Psoas muscle (tissue), 8 donors: ENCODE measurements around the gene ARID4B. TPM values are rescaled to one million over a fixed set of nuclear protein-coding genes. Genes with fewer than 3 reads are reported as not detected.

ENCODE experiments used
- ATAC-seq, 4 donors: fragments of 200-7000 bp; cut with Tn5 transposase; one replicate each; pipeline ENCODE4 v1.9.1; 2020; ENCODE audit warnings: moderate library complexity in 3 of 4, mild to moderate bottlenecking in 2 of 4
- DNase-seq, 2 donors: peaks; one replicate each; pipeline ENCODE4 v3.0.0-alpha.2; 2020
- H3K27ac ChIP-seq: fragments of 200-600 bp; one replicate; pipeline ENCODE4 v1.8.0; 2022
- H3K27me3 ChIP-seq, 3 donors: fragments of 200-600 bp in 1 of 3; one replicate each; pipeline versions ENCODE4 v1.6.1 to v1.8.0; 2013 to 2022; ENCODE audit warnings: low read length in 2 of 3, mild to moderate bottlenecking in 2 of 3, moderate library complexity in 1 of 3; ENCODE audit not compliant: insufficient read depth in 3 of 3
- H3K36me3 ChIP-seq, 2 donors: fragments of 200-600 bp in 1 of 2; one replicate each; pipeline versions ENCODE4 v1.6.1 to v1.8.0; 2013 to 2022; ENCODE audit warnings: low read depth in 1 of 2, mild to moderate bottlenecking in 1 of 2, moderate library complexity in 1 of 2; ENCODE audit not compliant: insufficient read depth in 1 of 2
- H3K4me1 ChIP-seq: fragments of 200-600 bp; one replicate; pipeline ENCODE4 v1.8.0; 2022
- H3K4me3 ChIP-seq: fragments of 200-600 bp; one replicate; pipeline ENCODE4 v1.8.0; 2022; ENCODE audit warnings: mild to moderate bottlenecking
- H3K9me3 ChIP-seq: fragments of 200-600 bp; one replicate; pipeline ENCODE4 v1.8.0; 2022
- CTCF ChIP-seq: fragments of 200-600 bp; IDR thresholded peaks from one replicate; pipeline ENCODE4 v1.8.0; 2022; ENCODE audit warnings: antibody characterized with exemption
- WGBS, 3 donors: extraction: QIAGEN DNeasy Blood & Tissue Kit; methylation state at CpG; one replicate each; pipeline versions ENCODE4 v1.1.6 to v1.1.7; 2013; 5-methylcytosine and 5-hydroxymethylcytosine counted together
- intact Hi-C, 2 donors: fragments of 100-400 bp; cut with DNase I; formaldehyde crosslinking; loops; one replicate each; pipeline versions ENCODE4 v1.11.0 to v1.14.2; 2022
- polyA plus RNA-seq, 3 donors: library from polyadenylated mRNA; stranded (reverse); fragments of 200-250 nt; gene quantifications; one replicate each; pipeline ENCODE4 v1.2.3, GENCODE V29; 2013
- total RNA-seq, 4 donors: library from RNA; stranded (reverse); fragmentation: NEBNext Ultra II Directional in 2 of 4; extraction: Animal tissue kit (Norgen Biotek cat#: 25700) in 2 of 4; gene quantifications; one replicate each; pipeline versions ENCODE4 v1.2.1 to v1.2.4, GENCODE V29; 2021 to 2023
- donor health status: healthy with polysubstance abuse.
- donor health status: DM: no; HTN: no; CAD: no; lungs with moderate emphysema.
- donor health status: Bipolar disorder and iron deficiency.
- donor health status: healthy.
- donor health status: DM: yes; HTN: yes; CAD: no.
- donor health status: DM: no; HTN: no; CAD: no.
- donor health status: DM: no; HTN: no; CAD: no.
- donor health status: DM: yes; HTN: yes; CAD: no.

The ARID4B gene
- total and polyA plus RNA-seq, 7 donors, result 2.9 to 16.0 (median 13.7) TPM

GRCh38 chr1:235246022-235246948 is 81.7 kb downstream of the ARID4B start:
- WGBS, 3 donors, result 72 to 95% (median 74%) methylated on average over 2 of the region's 2 CpGs
- TF ChIP-seq CTCF, result no peak
- H3K4me1 ChIP-seq, result peaks cover 2% of the 10 kb centered on the region
- no peak overlapping the region for H3K27ac ChIP-seq
- intact Hi-C loops, result no loop called here
- no peaks in the 10 kb centered on the region for H3K27me3 ChIP-seq
- DNase-seq (no peak), ATAC-seq (no peak)
- H3K9me3 ChIP-seq, result no peaks in the 10 kb centered on the region
- no peak overlapping the region for H3K4me3 ChIP-seq
- peaks cover 0 to 29% of the 10 kb centered on the region in 2 donors for H3K36me3 ChIP-seq

- no peak for DNase-seq
- Histone ChIP-seq H3K27ac (no peak overlapping the region), H3K36me3 (peaks cover 0 to 29% of the 10 kb centered on the region in 2 donors), H3K27me3 (no peaks in the 10 kb centered on the region), H3K9me3 (no peaks in the 10 kb centered on the region), H3K4me3 (no peak overlapping the region), H3K4me1 (peaks cover 2% of the 10 kb centered on the region)
- ATAC-seq, result no peak
- intact Hi-C loops, result no loop called here
- WGBS, 3 donors, result 90 to 94% (median 91%) methylated on average over 9 of the region's 9 CpGs
- TF ChIP-seq CTCF, result no peak
Measured at GRCh38 chr1:235244974-235245592, 82.9 kb downstream of the ARID4B start.

- DNase-seq (no peak), ATAC-seq (no peak)
- Histone ChIP-seq H3K9me3 (no peaks in the 10 kb centered on the region), H3K27me3 (no peaks in the 10 kb centered on the region), H3K27ac (no peak overlapping the region), H3K36me3 (peaks cover 0 to 53% of the 10 kb centered on the region in 2 donors), H3K4me3 (no peak overlapping the region), H3K4me1 (no peaks in the 10 kb centered on the region)
- intact Hi-C loops, result no loop called here
- TF ChIP-seq CTCF, result no peak
Measured at GRCh38 chr1:235240960-235241359, 87.0 kb downstream of the ARID4B start.

GRCh38 chr1:235239851-235240250 is 88.1 kb downstream of the ARID4B start:
- Histone ChIP-seq H3K27ac (no peak overlapping the region), H3K36me3 (peaks cover 0 to 54% of the 10 kb centered on the region in 2 donors), H3K4me3 (no peak overlapping the region), H3K4me1 (no peaks in the 10 kb centered on the region), H3K27me3 (no peaks in the 10 kb centered on the region), H3K9me3 (no peaks in the 10 kb centered on the region)
- intact Hi-C loops, result no loop called here
- 66 to 73% (median 72%) methylated on average over 2 of the region's 2 CpGs for WGBS, 3 donors
- ATAC-seq (no peak), DNase-seq (no peak)
- TF ChIP-seq CTCF, result no peak
